Large intestine (tissue), 3 donors: ENCODE data around the gene CA10. TPM values are rescaled to one million over a fixed set of nuclear protein-coding genes. Genes with fewer than 3 reads are reported as not detected.

Source experiments
- DNase-seq, 2 donors: peaks; one replicate each; pipeline versions ENCODE4 v3.0.0 to v3.0.0-alpha.2; 2013
- H3K27ac ChIP-seq: one replicate; pipeline ENCODE4 v1.5.1; 2013; ENCODE audit warnings: low read length
- H3K27me3 ChIP-seq: 2 replicates; pipeline ENCODE4 v1.6.1; 2013; ENCODE audit warnings: low read length; ENCODE audit not compliant: control insufficient read depth, insufficient read depth
- H3K36me3 ChIP-seq: 2 replicates; pipeline ENCODE4 v1.6.1; 2013; ENCODE audit warnings: low read length; ENCODE audit not compliant: control insufficient read depth, insufficient read depth
- H3K4me1 ChIP-seq: one replicate; pipeline ENCODE4 v1.6.1; 2013; ENCODE audit warnings: low read length; ENCODE audit not compliant: control insufficient read depth, insufficient read depth
- H3K4me3 ChIP-seq: one replicate; pipeline ENCODE4 v1.5.1; 2013; ENCODE audit warnings: low read length
- H3K9me3 ChIP-seq: one replicate; pipeline ENCODE4 v1.6.1; 2013; ENCODE audit warnings: mild to moderate bottlenecking, low read depth, low read length, moderate library complexity; ENCODE audit not compliant: control insufficient read depth
- WGBS: methylation state at CpG from one replicate; pipeline ENCODE4 v1.1.5; 2013; ENCODE audit warnings: low lambda C conversion rate; ENCODE audit not compliant: insufficient coverage; 5-methylcytosine and 5-hydroxymethylcytosine counted together
- polyA plus RNA-seq: library from polyadenylated mRNA; unstranded; fragments of 120-200 nt; gene quantifications from one replicate; pipeline ENCODE4 v1.2.1, GENCODE V29; 2013

The CA10 gene
- polyA plus RNA-seq, 1 donor = 1.2 TPM

DNA sequence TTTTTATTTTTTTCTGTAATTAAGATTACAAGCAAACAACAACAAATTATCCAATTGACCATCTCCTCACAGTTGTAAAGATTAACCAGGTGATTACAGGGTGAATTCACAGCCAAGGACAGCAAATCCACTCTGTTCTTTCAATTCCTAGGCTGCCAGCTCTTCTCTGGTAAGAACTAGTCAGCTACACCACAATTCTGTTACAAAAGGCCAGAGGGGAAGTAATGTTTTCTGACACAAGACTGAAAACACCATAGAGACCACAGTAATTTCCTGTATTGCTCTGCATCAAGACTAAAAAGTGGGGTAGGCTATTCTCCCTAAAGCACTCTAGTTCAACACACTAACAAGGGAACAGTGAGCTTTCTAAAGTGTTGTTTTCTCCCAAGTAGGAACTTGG lies 10.6 kb downstream of the CA10 start:
- H3K36me3 ChIP-seq = no peaks in the 10 kb centered on the region
- no peaks in the 10 kb centered on the region for H3K9me3 ChIP-seq
- no peaks in the 10 kb centered on the region for H3K4me1 ChIP-seq
- H3K4me3 ChIP-seq = no peak overlapping the region
- H3K27me3 ChIP-seq = no peaks in the 10 kb centered on the region
- DNase-seq = no peak
- H3K27ac ChIP-seq = no peak overlapping the region

DNA sequence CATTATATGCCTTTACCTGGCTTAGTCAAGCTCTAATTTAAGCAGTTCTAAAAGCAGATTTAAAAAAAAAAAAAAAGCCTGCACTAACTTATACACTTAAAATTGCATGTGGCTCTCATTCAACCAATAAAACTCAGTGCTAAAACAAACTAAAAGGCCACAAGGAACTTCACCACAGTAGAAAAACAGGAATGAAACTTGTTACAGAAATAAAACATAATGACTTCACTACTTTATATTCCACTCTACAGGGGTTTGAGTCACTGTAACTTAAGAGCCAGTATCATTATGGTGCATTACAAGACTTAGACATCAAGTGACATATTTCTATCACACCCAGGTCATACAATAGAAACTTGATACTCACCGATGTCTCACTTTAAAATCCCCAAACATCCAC lies 11.1 kb downstream of the CA10 start:
- H3K27ac ChIP-seq = no peak overlapping the region
- WGBS = 90% methylated on average over 1 of the region's 1 CpG
- H3K9me3 ChIP-seq = no peaks in the 10 kb centered on the region
- no peaks in the 10 kb centered on the region for H3K4me1 ChIP-seq
- no peaks in the 10 kb centered on the region for H3K36me3 ChIP-seq
- no peaks in the 10 kb centered on the region for H3K27me3 ChIP-seq
- no peak overlapping the region for H3K4me3 ChIP-seq
- DNase-seq = no peak

DNA sequence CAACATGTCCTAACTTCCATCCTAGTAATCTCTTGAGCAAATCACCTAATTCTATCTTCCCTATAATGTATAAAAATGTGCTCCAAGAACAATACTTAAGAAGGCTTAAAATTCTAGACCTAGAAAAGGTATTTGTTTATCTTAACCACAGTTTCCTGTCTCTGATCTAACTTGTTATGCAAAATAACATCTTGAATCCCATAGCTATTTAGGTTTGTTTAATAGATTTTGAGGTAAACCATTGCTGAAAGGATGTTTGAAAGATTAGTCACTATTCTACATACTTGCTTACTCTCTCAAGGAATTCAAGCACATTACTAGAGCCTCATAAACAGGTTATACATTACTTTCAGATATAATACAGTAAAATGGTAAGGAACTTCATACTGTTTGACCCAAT lies 13.0 kb downstream of the CA10 start:
- no peak for DNase-seq
- Histone ChIP-seq H3K9me3 (no peaks in the 10 kb centered on the region), H3K36me3 (no peaks in the 10 kb centered on the region), H3K4me1 (no peaks in the 10 kb centered on the region), H3K4me3 (no peak overlapping the region), H3K27ac (no peak overlapping the region), H3K27me3 (no peaks in the 10 kb centered on the region)

DNA sequence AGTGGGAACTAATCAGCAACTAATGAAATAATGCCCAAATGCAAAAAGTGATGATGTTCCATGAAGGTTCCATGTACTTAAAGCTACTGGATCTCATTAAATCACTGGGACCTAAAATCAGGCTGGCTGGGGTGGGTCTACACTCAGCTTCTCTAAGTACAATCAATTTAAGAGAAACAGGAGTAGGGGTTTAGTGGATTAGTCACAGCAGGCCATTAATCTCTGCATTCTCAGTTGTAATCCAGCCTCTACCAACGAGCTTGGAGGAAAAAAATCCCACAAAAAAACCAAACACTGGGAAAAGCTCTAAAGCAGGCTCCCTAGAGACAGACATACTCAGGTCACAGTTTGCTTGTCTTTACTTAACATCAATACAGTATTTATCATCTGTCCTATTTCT lies 15.0 kb downstream of the CA10 start:
- no peaks in the 10 kb centered on the region for H3K27me3 ChIP-seq
- no peaks in the 10 kb centered on the region for H3K4me1 ChIP-seq
- no peaks in the 10 kb centered on the region for H3K9me3 ChIP-seq
- H3K36me3 ChIP-seq = no peaks in the 10 kb centered on the region
- no CpG with 5 or more reads among the region's 1 CpG for WGBS
- no peak for DNase-seq
- no peak overlapping the region for H3K27ac ChIP-seq
- H3K4me3 ChIP-seq = no peak overlapping the region

DNA sequence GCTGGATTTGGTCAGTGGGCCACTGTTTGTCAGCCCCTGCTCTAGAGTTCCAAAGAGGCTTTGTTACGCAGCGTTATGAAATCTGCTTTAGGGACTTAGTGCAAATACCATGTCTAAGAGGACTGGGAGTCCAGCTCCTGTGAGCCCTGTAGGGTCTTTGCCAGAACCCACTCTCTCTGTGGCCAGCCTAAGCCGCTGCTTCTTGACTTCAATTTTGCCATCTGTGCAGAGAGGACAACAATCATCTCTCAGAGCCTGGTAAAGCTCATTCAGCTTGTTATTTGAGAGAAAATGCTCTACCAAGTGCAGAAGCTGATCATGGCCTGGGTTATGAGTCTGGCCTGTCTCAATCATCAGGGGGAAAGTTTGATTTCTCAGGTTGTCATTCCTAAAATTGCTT lies 17.9 kb downstream of the CA10 start:
- no peaks in the 10 kb centered on the region for H3K9me3 ChIP-seq
- no CpG with 5 or more reads among the region's 3 CpGs for WGBS
- H3K4me3 ChIP-seq = no peak overlapping the region
- H3K27ac ChIP-seq = no peak overlapping the region
- no peaks in the 10 kb centered on the region for H3K36me3 ChIP-seq
- no peak for DNase-seq
- H3K27me3 ChIP-seq = no peaks in the 10 kb centered on the region
- no peaks in the 10 kb centered on the region for H3K4me1 ChIP-seq

DNA sequence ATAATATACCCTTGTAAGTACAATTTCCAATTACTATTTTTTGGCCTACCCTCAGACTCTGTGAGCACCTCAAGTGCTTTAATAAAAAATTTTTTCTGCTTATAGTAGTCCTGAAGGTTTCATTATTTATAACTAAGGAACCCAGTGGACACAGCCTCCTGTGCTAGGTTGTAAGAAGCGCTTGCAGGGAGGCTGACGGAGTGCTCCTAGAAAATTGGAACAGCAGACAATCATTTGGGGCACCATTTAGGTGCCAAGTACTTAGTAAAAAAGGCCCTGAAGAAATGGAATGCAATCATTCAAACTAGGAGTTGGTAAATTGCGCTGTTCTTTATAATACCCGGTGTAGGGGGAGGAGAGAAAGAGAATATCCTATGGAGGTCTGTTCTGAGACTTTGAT lies 19.8 kb downstream of the CA10 start:
- no CpG with 5 or more reads among the region's 4 CpGs for WGBS
- H3K36me3 ChIP-seq = no peaks in the 10 kb centered on the region
- no peaks in the 10 kb centered on the region for H3K27me3 ChIP-seq
- no peaks in the 10 kb centered on the region for H3K9me3 ChIP-seq
- H3K27ac ChIP-seq = no peak overlapping the region
- DNase-seq = no peak
- H3K4me3 ChIP-seq = no peak overlapping the region
- no peaks in the 10 kb centered on the region for H3K4me1 ChIP-seq

DNA sequence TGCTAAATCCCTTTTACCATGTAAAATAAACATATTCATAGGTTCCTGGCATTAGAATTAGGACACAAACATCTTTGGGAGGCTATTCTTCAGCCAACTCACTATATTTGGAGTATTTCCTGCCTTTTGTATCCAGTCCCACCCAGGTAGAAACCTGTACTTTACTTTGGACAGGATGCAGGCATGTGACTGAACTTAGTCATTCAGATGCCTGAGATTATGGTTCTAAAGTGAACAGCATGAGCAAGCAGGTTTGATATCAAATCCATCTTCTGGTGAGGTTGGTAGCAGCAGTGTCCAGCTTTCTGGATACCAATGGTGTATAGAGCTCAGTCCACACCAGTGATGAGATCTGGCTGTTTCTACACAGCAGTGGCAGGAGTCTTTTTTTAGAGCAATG lies 20.2 kb downstream of the CA10 start:
- no peaks in the 10 kb centered on the region for H3K9me3 ChIP-seq
- no peaks in the 10 kb centered on the region for H3K4me1 ChIP-seq
- DNase-seq = no peak
- no peak overlapping the region for H3K27ac ChIP-seq
- no peak overlapping the region for H3K4me3 ChIP-seq
- H3K27me3 ChIP-seq = no peaks in the 10 kb centered on the region
- H3K36me3 ChIP-seq = no peaks in the 10 kb centered on the region

DNA sequence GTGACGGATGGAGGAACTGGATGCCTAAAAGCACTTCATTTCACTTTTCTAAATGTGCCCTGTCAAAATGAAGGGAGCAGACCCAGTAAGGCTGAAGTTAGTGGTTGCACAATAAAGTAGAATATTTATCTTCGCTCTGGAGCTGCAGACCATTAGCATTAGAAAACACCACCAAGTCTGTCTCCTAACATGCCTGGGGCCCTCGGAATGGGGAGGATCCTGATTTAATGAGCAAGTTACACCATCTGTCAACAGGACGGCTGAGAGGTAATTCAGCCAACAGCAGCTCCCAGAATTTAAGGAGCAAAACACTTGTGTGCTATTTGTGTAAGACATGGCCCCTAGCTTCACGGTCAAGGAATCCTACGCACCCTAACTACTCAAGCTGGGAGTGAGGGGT lies 22.3 kb downstream of the CA10 start:
- no CpG with 5 or more reads among the region's 6 CpGs for WGBS

DNA sequence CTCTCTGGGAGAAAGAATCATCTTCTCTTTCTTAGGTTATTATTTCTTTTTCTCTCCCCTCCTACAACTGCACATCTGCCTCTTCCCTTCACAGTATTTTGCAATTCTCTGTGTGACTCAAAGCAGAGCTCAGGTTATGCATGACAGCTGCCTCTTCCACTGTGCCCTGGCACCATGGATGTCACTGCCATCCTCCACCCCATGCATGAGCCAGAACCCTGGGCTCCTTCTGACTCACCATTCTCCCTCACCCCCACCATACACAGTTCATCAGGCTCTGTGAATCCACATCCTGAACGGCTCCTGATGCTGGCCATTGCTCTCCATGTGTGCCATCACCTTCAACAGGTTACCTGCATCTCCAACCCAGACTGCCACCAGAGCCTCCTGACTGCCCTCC lies 23.9 kb downstream of the CA10 start:
- H3K27ac ChIP-seq = no peak overlapping the region
- H3K27me3 ChIP-seq = no peaks in the 10 kb centered on the region
- H3K4me1 ChIP-seq = no peaks in the 10 kb centered on the region
- H3K36me3 ChIP-seq = no peaks in the 10 kb centered on the region
- no peak overlapping the region for H3K4me3 ChIP-seq
- H3K9me3 ChIP-seq = no peaks in the 10 kb centered on the region
- no peak for DNase-seq
- no CpG with 5 or more reads among the region's 1 CpG for WGBS

More for the DNA sequence above, 22.3 kb downstream of the CA10 start:
- Histone ChIP-seq H3K9me3 (no peaks in the 10 kb centered on the region), H3K27me3 (no peaks in the 10 kb centered on the region), H3K36me3 (no peaks in the 10 kb centered on the region), H3K4me1 (no peaks in the 10 kb centered on the region), H3K27ac (no peak overlapping the region), H3K4me3 (no peak overlapping the region)
- DNase-seq = no peak

DNA sequence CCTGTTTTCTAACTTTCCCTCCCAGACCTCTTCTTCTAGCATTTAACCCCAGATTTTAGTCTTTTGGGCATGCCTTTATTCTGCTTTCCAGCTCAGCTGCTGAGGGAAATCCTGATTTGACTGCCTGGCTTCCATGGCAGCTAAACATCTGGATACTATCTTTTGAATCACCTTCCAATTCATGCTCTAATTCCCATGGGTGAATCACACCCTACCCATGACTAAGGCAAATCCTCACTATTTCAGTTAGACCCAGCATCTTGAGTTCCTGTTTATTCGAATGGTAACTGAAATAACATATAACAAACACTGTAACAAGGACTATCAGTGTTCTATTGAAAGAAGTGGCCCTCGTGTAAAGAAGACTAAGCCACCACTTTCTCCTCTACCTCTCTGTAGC lies 29.8 kb downstream of the CA10 start:
- no peak for DNase-seq
- Histone ChIP-seq H3K4me1 (no peaks in the 10 kb centered on the region), H3K4me3 (no peak overlapping the region), H3K27me3 (no peaks in the 10 kb centered on the region), H3K27ac (no peak overlapping the region), H3K9me3 (no peaks in the 10 kb centered on the region), H3K36me3 (no peaks in the 10 kb centered on the region)
- no CpG with 5 or more reads among the region's 2 CpGs for WGBS

DNA sequence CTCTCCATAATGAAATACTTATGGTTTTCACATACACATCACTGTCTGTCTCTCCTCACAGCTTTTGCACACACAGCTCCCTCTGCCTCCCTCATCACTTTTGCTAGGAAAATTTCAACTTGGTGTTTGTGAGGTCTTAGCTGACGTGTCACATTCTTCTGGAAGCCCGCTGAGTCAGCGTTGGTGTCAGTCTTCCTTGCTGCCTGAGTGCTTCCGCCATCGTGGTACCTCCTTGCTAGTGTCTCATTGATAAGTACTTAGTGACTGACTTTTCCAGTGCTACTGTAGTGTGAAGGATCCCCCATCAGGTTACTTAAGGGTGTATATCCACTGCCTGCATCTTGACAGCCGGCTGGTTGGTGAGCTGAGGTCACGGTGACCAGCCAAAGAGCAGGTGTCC lies 33.5 kb downstream of the CA10 start:
- H3K27me3 ChIP-seq = no peaks in the 10 kb centered on the region
- H3K4me3 ChIP-seq = no peak overlapping the region

DNA sequence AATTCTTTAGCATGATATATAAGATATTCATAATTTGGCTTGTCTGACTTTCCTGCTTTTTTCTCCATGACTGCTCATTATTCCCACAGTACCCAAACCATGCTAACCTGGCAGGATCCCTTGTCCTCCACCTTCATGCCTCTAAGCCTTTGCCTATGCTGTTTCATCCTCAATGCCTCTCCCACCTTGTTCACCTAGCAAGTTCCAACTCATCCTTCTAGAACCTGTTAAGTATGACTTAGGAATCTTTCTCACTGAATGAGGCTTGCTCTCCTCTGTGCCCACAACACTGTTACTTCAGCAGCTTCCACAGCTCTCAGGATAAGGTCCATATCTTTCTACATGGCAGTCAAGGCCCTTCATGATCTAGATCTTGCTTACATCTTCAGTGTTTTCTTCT lies 34.0 kb downstream of the CA10 start:
- Histone ChIP-seq H3K4me3 (no peak overlapping the region), H3K4me1 (no peaks in the 10 kb centered on the region), H3K36me3 (no peaks in the 10 kb centered on the region), H3K27ac (no peak overlapping the region), H3K27me3 (no peaks in the 10 kb centered on the region), H3K9me3 (no peaks in the 10 kb centered on the region)
- DNase-seq = no peak

More for the DNA sequence above, 33.5 kb downstream of the CA10 start:
- H3K4me1 ChIP-seq = no peaks in the 10 kb centered on the region
- DNase-seq = no peak
- no peaks in the 10 kb centered on the region for H3K36me3 ChIP-seq
- no peaks in the 10 kb centered on the region for H3K9me3 ChIP-seq
- no peak overlapping the region for H3K27ac ChIP-seq
- no CpG with 5 or more reads among the region's 7 CpGs for WGBS
